Airway epithelial cell (primary cell): ENCODE results near the gene L1CAM. TPM values are rescaled to one million over a fixed set of nuclear protein-coding genes. Genes with fewer than 3 reads are reported as not detected.

Source experiments
- total RNA-seq: library from RNA; depleted of rRNA; stranded (reverse); fragments of >200 nt; gene quantifications from 2 replicates; pipeline ENCODE4 v1.2.3, GENCODE V29; 2015

Gene L1CAM, protein sequence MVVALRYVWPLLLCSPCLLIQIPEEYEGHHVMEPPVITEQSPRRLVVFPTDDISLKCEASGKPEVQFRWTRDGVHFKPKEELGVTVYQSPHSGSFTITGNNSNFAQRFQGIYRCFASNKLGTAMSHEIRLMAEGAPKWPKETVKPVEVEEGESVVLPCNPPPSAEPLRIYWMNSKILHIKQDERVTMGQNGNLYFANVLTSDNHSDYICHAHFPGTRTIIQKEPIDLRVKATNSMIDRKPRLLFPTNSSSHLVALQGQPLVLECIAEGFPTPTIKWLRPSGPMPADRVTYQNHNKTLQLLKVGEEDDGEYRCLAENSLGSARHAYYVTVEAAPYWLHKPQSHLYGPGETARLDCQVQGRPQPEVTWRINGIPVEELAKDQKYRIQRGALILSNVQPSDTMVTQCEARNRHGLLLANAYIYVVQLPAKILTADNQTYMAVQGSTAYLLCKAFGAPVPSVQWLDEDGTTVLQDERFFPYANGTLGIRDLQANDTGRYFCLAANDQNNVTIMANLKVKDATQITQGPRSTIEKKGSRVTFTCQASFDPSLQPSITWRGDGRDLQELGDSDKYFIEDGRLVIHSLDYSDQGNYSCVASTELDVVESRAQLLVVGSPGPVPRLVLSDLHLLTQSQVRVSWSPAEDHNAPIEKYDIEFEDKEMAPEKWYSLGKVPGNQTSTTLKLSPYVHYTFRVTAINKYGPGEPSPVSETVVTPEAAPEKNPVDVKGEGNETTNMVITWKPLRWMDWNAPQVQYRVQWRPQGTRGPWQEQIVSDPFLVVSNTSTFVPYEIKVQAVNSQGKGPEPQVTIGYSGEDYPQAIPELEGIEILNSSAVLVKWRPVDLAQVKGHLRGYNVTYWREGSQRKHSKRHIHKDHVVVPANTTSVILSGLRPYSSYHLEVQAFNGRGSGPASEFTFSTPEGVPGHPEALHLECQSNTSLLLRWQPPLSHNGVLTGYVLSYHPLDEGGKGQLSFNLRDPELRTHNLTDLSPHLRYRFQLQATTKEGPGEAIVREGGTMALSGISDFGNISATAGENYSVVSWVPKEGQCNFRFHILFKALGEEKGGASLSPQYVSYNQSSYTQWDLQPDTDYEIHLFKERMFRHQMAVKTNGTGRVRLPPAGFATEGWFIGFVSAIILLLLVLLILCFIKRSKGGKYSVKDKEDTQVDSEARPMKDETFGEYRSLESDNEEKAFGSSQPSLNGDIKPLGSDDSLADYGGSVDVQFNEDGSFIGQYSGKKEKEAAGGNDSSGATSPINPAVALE
- total RNA-seq: 1.3 and 1.6 TPM in 2 replicates

DNA sequence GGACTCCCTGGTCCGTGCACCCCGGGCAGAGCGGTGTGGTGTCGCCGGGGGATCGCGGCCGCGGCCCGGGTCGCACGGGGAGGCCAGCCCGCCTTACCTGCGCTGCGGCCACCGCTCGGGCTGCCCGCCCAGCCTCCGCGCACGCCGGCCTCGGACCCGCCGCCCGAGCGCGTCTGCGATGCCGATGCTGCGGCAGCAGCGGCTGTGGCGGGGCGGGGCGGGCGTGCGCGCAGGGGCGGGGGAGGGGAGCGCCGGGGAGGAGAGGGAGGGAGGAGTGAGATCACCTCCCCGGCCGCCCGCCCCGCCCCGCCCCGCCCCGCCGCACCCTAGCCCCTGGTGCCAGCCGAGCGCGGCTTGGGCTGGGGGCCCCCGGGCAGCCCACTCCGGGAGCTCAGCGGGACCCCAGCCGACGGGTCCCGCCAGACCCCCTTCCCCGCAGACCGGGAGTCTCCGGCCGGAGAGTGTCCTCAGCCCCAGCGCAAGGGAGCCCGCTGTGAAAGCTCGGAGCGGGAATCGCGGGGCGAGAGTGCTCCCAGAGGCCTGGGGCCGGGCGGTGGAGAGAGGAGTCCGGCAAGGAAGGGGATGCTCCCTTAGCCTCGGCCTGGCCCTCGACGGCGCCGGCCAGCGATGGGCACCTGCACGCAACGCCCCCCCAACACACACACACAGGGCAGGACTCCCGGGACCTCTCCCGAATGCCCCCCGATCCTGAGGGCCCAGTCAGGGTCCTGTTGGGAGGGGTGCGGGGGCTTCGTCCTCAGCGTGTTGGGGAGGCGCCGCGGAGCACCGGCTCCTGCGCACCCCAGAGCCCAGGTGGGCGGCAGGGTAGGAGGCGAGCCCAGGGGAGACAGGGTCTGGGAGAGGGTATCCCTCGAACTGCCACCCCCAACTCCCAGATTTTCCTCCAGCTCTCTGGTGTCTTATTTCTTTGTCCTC is at the start of gene L1CAM:
TSS of gene L1CAM (minus strand) at position 206 of the 936 bp plus-strand sequence. CDS start 10,337 bp downstream, outside the sequence.

DNA sequence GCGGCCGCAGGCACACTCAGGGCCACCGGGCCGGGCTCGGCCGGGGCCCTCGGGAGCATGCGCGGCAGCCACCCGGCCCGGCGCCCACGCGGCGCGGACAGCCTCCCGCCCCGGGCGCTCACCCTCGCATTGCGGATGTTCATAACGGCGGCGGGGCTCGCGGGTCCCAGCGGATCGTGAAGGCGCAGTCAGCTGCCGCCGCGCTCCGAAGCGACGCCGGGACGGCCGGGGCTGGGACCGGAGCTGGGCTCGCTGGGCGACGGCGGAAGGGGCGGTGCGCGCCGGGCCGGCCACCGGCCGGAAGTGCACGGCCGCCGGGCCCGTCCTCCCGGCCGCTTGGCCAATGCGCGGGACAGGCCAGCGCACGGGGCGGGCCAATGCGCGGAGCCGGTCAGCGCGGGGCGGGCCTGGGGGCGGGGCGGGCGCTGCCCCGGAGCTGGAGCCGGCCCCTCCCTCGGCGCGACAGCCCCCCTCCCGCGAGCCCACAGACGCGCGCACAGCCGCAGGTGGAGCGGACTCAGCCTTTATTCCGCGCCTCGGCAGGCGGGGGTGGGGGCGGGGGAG is 48.9 kb upstream of the L1CAM start, which contains the start of gene NAA10:
TSS of gene NAA10 (minus strand) at position 276 of the 564 bp plus-strand sequence. CDS start at position 143, 133 bp downstream.

DNA sequence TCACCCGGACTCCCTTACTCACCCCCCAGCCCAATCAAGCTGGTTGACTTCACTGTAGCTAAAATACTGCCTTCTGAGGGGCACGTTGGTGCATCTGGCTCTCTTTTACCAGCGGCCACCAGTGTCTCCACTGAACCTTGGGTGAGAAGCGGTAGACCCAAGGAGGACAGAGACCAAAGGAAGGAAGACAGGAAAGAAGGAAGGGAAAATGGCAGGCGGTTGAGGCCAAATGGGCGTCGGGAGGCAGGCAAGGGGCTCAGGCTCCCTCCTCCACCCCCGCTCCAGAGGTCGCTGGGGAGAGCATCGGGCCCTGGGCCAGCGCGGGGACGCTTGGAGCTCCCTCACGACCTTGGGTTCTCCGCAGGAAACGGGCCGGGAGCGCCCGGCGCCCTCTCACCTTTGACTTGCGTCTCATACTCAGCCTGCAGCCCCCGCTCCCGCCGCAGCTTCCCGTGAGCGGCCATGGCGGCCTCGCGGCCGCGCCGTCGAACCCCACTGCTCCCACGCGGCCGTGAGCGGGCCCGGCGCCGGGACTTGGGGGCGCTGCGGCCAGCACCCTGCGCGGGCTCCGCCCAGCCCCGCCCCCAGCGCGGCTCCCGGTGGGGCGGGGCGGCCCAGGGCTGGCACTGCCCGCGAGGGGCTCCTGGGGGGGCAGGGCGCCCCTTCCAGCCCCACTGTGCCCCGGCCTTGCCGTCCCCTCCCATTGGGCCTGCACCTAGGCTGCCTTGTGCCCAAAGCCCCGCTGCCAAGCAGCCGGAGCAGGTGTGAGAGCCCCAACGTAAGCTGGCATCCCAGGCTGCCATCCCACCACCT is 40.0 kb upstream of the L1CAM start, which contains the start of gene ARHGAP4:
TSS of gene ARHGAP4 (minus strand) at position 526 of the 813 bp plus-strand sequence. CDS start at position 464, 62 bp downstream.

DNA sequence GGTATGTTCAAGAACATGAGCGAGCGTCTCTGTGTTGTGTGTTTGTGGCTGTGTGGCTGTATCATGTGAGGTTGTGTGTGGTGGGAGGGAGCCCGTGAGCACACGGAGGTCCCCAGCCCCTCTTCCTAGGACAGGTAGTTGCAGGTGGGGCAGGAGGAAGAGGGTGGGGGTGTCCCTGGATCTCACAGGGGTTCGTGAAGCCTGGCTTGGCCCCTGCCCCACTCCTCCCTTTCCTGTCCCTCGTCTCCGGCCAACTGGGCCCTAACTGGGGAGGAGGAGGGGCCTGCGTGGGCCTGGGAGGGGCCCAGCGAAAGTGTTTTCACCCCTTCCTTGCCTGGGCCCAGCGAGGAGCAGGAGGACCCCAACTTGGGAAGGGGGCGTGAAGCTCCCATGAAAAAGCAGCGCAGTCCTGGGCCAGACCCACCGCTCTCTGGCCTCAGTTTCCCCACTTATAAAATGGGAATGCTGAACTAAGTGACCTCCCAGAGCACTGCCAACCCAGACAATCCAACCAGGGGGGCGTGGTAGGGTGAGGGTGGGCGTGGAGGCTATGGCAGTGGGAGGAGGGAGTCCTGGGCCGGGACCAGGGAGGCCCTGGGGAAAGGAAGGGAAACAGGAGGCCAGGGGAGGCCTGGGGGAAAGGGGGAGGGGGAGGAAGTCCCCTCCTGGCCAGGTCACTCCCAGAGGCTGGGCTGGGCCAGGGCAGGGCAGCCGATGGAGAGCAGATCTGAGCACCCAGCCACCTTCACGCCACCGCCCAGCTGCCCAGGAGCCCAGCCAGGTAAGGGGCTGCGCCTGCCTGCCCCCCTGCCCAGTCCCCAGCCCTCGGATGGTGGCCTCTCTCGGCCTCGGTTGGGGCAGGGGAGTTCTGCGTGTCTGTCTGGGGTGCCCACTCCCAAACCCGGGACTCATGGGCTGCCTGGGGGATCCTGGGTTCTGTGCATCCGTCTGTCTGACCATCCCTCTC is 18.3 kb upstream of the L1CAM start, which contains the start of gene AVPR2:
TSS of gene AVPR2 (plus strand) at position 683 of the 967 bp plus-strand sequence. CDS start 473 bp downstream, outside the sequence.

DNA sequence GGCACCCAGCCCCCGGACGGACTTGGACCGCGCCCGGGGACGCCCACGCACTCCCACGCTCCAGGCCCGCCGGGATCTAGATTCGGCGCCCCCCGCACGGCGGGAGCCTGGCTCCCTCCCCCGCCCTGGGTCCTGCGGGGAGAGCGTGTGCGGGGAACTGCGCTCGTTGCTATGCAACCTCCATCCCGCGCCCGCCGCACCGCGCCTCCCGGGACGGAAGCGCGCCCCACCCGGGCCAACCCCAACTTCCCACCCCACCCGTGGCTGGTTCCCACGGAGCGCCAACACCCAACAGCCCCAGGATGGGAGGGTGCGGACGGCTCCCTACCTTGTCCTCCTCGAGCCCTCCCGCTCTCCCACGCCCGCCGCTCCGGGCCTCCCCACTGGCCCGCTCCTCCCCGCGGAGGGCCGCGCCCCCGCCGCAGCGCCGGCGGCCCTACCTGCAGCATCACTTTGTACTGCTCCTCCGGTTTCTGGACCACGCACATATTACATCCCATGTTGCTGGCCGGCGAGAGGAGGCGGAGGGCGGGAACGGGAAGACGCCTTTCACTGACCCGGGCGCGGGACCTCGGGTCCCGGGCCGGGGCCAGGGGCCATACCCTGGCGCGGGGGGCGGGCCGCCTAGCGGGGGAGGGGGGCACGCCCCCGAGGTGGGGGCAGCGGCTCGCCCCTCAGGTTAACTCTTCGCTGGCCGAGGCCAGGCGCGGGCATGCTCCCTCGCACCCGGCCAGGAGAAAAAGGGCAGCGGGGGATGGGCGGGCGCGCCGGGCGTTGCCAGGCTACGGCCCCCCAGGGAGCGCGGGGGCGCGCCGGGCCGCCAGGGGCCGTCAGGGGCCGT is 56.0 kb downstream of the L1CAM start, which contains the start of gene PDZD4:
TSS of gene PDZD4 (minus strand) at position 746 of the 841 bp plus-strand sequence. CDS start at position 500, 246 bp downstream.

Other genes with a start within 250 kb of the L1CAM start
- 5.4 and 5.9 TPM in 2 replicates for gene DUSP9, start 239.0 kb downstream of the L1CAM start, total RNA-seq
- gene PNCK, start 212.4 kb downstream of the L1CAM start, total RNA-seq: 1.2 and 1.5 TPM in 2 replicates
- 47.9 and 56.6 TPM in 2 replicates for gene SLC6A8, start 198.2 kb downstream of the L1CAM start, total RNA-seq
- 164 and 185 TPM in 2 replicates for gene BCAP31, start 161.8 kb downstream of the L1CAM start, total RNA-seq
- gene ABCD1, start 161.3 kb downstream of the L1CAM start, total RNA-seq: 3.3 and 4.5 TPM in 2 replicates
- gene PLXNB3, start 121.9 kb downstream of the L1CAM start, total RNA-seq: 7.3 and 9.0 TPM in 2 replicates
- 0.07 TPM in 1 of 2 replicates, not detected in the other for gene SRPK3, start 105.1 kb downstream of the L1CAM start, total RNA-seq
- 65.0 and 70.2 TPM in 2 replicates for gene IDH3G, start 91.8 kb downstream of the L1CAM start, total RNA-seq
- 129 and 259 TPM in 2 replicates for gene SSR4, start 91.5 kb downstream of the L1CAM start, total RNA-seq
- 0.14 TPM in 1 of 2 replicates, not detected in the other for gene PDZD4, start 55.6 kb downstream of the L1CAM start, total RNA-seq
- gene AVPR2, start 18.5 kb upstream of the L1CAM start, total RNA-seq: not detected in 2 replicates
- gene ARHGAP4, start 40.1 kb upstream of the L1CAM start, total RNA-seq: 1.2 and 7.0 TPM in 2 replicates
- 149 and 176 TPM in 2 replicates for gene NAA10, start 48.9 kb upstream of the L1CAM start, total RNA-seq
- gene RENBP, start 58.5 kb upstream of the L1CAM start, total RNA-seq: 0.09 and 0.21 TPM in 2 replicates
- 35.4 and 50.1 TPM in 2 replicates for gene HCFC1, start 85.6 kb upstream of the L1CAM start, total RNA-seq
- 10.3 and 12.4 TPM in 2 replicates for gene TMEM187, start 86.6 kb upstream of the L1CAM start, total RNA-seq
- 104 and 110 TPM in 2 replicates for gene IRAK1, start 133.7 kb upstream of the L1CAM start, total RNA-seq
- 18.2 and 25.4 TPM in 2 replicates for gene MECP2, start 211.5 kb upstream of the L1CAM start, total RNA-seq